Skeletal muscle tissue (tissue), 4 donors: Measurements from ENCODE around the gene ARHGEF25. TPM values are rescaled to one million over a fixed set of nuclear protein-coding genes. Genes with fewer than 3 reads are reported as not detected.
A peak's percentile ranks its signal among the peaks of the same experiment; 100 is the strongest.

Source experiments
- H3K27ac ChIP-seq: one replicate; pipeline ENCODE4 v1.7.0; 2013; ENCODE audit warnings: mild to moderate bottlenecking, low read depth, low read length, inconsistent platforms
- H3K27me3 ChIP-seq, 3 donors: one replicate each; pipeline ENCODE4 v1.7.0; 2013; ENCODE audit warnings: low read length in 3 of 3; ENCODE audit not compliant: control insufficient read depth in 3 of 3, insufficient read depth in 3 of 3
- H3K36me3 ChIP-seq, 3 donors: one replicate each; pipeline ENCODE4 v1.7.0; 2013; ENCODE audit warnings: low read length in 3 of 3; ENCODE audit not compliant: control insufficient read depth in 3 of 3, insufficient read depth in 3 of 3
- H3K4me1 ChIP-seq, 3 donors: one replicate each; pipeline ENCODE4 v1.7.0; 2013; ENCODE audit warnings: low read length in 3 of 3, mild to moderate bottlenecking in 3 of 3; ENCODE audit not compliant: control insufficient read depth in 3 of 3, insufficient read depth in 3 of 3
- H3K4me3 ChIP-seq, 3 donors: one replicate each; pipeline ENCODE4 v1.7.0; 2013; ENCODE audit warnings: low read length in 3 of 3
- H3K9ac ChIP-seq, 3 donors: one replicate each; pipeline ENCODE4 v1.7.0; 2013; ENCODE audit warnings: low read length in 3 of 3, mild to moderate bottlenecking in 3 of 3, moderate library complexity in 2 of 3, low read depth in 1 of 3
- H3K9me3 ChIP-seq, 3 donors: one replicate each; pipeline ENCODE4 v1.7.0; 2013; ENCODE audit warnings: low read length in 3 of 3; ENCODE audit not compliant: control insufficient read depth in 3 of 3
- total RNA-seq: library from RNA; depleted of rRNA; stranded (reverse); fragments of >200 nt; gene quantifications from one replicate; pipeline ENCODE4 v1.2.3, GENCODE V29; 2014
- donor health status: Osteomylitis.

ARHGEF25 gene
- total RNA-seq, 1 donor from 2014 or later: 23.0 TPM

DNA sequence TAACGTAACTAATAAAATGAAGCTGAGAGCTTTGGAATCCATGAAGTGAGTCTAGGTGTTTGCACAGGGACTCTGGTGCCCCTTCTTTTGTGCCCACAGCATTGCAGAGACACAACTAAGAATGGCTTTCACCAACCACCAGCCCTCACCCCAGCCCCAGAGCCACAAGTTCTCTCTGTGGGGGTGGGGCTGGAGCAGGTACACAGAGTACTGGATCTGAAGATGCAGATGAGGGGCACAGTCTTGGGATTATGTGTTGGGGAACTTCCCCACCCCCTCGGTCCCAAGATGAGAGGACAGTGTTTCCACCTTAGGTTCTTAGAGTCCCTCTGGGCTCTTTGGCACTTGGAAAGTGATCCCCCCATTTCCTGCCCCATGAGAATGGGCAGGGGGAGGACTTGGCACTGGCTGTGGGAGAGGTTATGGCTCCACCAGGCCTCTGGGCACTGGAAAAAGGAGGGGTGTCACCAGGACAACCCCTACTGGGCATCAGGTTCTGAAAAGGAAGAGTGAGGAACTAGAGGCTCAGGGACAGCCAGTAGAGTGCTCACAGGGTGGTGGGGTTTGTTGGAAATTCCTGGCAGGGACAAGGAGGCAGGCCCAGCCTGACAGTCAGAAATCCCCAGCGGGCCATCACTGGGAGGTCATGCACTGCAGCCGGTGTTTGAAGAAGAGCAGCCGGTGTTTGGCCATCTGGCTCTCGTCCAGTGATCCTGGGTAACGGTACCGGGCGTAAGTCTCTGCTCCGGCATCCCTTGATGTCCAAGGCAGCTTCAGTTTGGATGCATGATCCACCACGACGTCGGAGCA lies 15.1 kb downstream of the ARHGEF25 start:
- Histone ChIP-seq H3K9me3 (no peaks in the 10 kb centered on the region), H3K36me3 (peaks cover 0 to 10% (median 10%) of the 10 kb centered on the region in 3 donors), H3K27me3 (peaks cover 48 to 66% (median 51%) of the 10 kb centered on the region in 3 donors), H3K9ac (no peak overlapping the region), H3K27ac (no peak overlapping the region), H3K4me3 (no peak overlapping the region), H3K4me1 (peaks cover 9 to 14% (median 10%) of the 10 kb centered on the region in 3 donors)

DNA sequence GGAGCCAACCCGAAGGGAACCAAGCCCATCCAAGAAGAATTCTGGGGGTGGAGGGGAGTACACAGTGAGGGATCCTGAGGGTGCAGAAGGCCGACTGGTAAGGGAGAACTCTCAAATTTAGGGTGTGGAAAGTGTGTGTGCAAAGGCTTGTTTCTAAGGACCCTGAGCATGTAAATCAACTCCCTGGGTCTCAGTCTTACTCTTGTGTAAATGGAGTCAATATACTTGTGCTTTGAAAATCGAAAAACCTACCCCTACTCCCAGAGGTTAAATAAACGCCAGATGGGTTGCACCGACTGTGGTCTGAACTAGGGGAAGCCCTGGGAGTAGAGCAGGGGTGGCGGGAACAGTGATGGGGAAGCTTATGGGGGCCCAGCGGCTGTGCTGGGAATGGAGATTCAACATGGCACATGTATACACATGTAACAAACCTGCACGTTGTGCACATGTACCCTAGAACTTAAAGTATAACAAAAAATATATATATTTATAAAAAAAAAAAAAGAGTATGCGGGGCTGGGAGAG lies 15.7 kb downstream of the ARHGEF25 start:
- Histone ChIP-seq H3K27me3 (peaks cover 43 to 65% (median 44%) of the 10 kb centered on the region in 3 donors), H3K9me3 (no peaks in the 10 kb centered on the region), H3K27ac (no peak overlapping the region), H3K4me1 (peaks cover 2 to 13% (median 9%) of the 10 kb centered on the region in 3 donors), H3K4me3 (no peak overlapping the region), H3K36me3 (peaks cover 0 to 10% (median 10%) of the 10 kb centered on the region in 3 donors), H3K9ac (no peak overlapping the region)

DNA sequence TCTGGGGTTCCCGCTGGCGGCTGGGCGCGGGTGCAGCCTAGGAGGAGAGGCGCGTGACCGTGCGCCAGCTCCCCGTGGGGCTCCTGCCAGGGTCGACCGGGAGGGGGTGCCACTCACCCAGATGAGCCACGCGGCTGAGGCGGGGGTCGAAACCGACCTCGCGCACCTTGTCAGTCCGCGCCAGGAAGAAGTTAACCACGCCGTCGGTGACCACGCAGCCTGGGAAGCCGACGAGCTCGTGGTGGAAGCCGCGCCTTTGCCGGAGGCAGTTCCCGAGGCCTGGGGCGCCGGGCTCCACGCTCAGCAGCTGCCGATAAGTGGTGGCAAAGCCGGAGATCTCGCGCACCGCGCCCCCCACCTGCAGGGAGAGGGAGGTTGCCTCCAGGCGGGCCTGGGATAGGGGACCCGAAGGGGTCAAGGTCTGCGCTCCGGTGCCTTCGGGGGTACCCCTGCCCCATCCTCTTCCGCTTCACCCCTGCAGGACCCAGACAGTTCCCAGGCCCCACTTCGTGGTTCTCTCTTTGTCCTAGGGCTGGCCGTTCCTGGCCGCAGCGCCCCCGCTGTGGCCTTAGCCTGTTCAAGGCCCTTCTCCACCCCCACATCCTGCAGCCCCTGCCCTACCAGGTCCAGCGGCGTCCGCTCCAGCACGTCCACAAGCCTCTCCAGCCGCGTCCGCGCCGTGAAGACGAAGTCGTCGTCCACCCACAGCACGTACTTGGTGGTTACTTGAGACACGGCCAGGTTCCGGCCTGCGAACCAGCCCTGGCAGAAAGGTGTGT lies 16.5 kb downstream of the ARHGEF25 start:
- Histone ChIP-seq H3K9me3 (no peaks in the 10 kb centered on the region), H3K27ac (no peak overlapping the region), H3K9ac (no peak overlapping the region), H3K4me3 (no peak overlapping the region), H3K4me1 (peaks cover 0 to 14% (median 13%) of the 10 kb centered on the region in 3 donors), H3K36me3 (peaks cover 0 to 10% (median 10%) of the 10 kb centered on the region in 3 donors), H3K27me3 (peaks cover 36 to 62% (median 37%) of the 10 kb centered on the region in 3 donors)

- H3K9me3 ChIP-seq: no peaks in the 10 kb centered on the region
- no peak overlapping the region for H3K27ac ChIP-seq
- peaks cover 29 to 55% (median 30%) of the 10 kb centered on the region in 3 donors for H3K27me3 ChIP-seq
Measured at GRCh38 chr12:57628280-57629191, 17.3 kb downstream of the ARHGEF25 start.

DNA sequence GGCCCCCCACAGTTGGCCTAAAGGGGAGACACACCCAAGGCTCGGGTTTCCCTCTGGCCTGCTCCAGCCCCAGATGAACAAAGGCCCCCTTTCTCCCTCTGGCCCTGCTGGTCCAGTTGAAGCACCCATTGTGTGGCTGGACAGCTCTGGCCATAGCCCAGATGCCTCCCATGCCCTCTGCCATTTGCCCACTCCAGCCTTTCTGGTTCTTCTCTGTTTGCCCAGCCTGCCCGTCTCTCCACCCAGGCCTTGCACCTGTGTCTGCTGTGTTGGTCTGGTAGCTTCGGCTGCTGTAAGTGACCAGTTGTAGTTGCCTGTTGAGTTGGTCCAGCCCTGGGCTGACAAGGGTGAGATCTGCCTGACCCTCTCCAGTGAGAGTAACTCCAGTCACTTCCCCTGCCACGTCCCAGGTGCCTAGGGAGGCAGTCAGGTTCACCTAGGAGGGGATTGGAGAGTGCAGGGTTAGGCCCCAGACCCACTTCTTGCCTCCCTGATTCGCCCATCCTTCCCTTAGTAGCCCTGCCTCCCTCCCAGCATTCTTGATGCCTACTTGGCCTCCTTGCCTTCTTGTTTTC lies 18.7 kb downstream of the ARHGEF25 start:
- H3K9me3 ChIP-seq: no peaks in the 10 kb centered on the region
- no peak overlapping the region for H3K9ac ChIP-seq
- H3K4me1 ChIP-seq: peaks cover 2 to 21% (median 20%) of the 10 kb centered on the region in 3 donors
- peaks cover 15 to 42% (median 19%) of the 10 kb centered on the region in 3 donors for H3K27me3 ChIP-seq
- H3K36me3 ChIP-seq: peaks cover 0 to 10% (median 10%) of the 10 kb centered on the region in 3 donors
- H3K27ac ChIP-seq: no peak overlapping the region
- H3K4me3 ChIP-seq: no peak overlapping the region

More at GRCh38 chr12:57628280-57629191, 17.3 kb downstream of the ARHGEF25 start:
- Histone ChIP-seq H3K9ac (no peak overlapping the region), H3K4me1 (peaks cover 2 to 20% (median 20%) of the 10 kb centered on the region in 3 donors), H3K36me3 (peaks cover 0 to 10% (median 10%) of the 10 kb centered on the region in 3 donors), H3K4me3 (no peak overlapping the region)

- Histone ChIP-seq H3K9ac (peak overlapping the region in 1 of 3 donors; percentile 74), H3K27me3 (peaks cover 12 to 36% (median 15%) of the 10 kb centered on the region in 3 donors), H3K36me3 (peaks cover 0 to 10% (median 10%) of the 10 kb centered on the region in 3 donors), H3K27ac (no peak overlapping the region), H3K4me1 (peaks cover 2 to 21% (median 20%) of the 10 kb centered on the region in 3 donors), H3K9me3 (no peaks in the 10 kb centered on the region), H3K4me3 (no peak overlapping the region)
Measured at GRCh38 chr12:57630891-57631433, 19.7 kb downstream of the ARHGEF25 start.

GRCh38 chr12:57631566-57632072 lies 20.4 kb downstream of the ARHGEF25 start:
- peak overlapping the region in 2 of 3 donors; percentile 74 to 76 for H3K9ac ChIP-seq
- H3K4me1 ChIP-seq: peaks cover 2 to 21% (median 20%) of the 10 kb centered on the region in 3 donors
- H3K4me3 ChIP-seq: peak overlapping the region; percentile 66 to 78 (median 76)
- no peak overlapping the region for H3K27ac ChIP-seq
- H3K9me3 ChIP-seq: no peaks in the 10 kb centered on the region
- peaks cover 12 to 29% (median 14%) of the 10 kb centered on the region in 3 donors for H3K27me3 ChIP-seq
- H3K36me3 ChIP-seq: peaks cover 0 to 10% (median 8%) of the 10 kb centered on the region in 3 donors

DNA sequence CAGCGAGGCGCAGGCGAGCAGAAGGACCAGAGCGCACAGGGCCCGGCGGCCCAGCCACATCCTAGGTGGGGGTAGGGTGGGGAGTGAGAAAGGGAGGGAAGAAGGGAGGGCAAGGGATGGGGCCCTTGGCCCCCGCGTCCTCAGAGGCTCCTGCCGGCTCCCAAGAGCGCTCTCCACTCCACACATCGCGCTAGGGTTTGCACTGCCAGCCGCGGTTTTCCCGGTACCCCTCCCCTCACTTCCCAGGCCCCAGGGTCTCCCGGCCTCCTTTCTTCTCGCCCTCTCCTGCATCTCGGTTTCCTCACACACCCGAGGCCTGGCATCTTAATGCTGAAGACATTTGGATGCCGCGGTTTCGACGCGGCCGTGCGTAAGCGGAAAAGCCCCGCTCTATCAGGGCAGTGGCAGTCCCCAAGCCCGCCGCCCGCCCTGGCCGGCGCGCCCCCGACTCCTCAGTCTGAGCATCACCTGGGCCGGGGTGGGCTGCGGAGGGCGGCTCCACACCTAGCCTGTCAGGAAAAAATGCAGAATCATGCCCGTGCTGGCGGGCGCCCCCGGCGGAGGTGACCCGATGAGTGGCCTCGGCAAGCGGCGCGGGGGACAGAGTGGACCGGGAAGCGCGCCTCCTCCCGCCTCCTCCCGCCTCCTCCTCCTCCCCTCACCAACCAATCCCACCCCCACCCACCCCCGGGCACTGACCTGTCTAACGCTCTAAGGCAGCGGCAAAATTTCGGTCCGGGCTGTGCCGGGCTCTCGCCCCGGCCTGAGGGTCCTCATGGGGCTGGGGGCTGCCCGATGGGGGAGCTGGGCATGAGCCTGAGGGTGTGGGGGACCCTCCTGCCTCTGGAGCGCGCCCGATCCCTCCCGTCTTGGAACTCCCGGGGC lies 21.1 kb downstream of the ARHGEF25 start:
- H3K27ac ChIP-seq: no peak overlapping the region
- no peaks in the 10 kb centered on the region for H3K9me3 ChIP-seq
- H3K36me3 ChIP-seq: peaks cover 0 to 10% (median 8%) of the 10 kb centered on the region in 3 donors
- peak overlapping the region; percentile 33 to 76 (median 74) for H3K9ac ChIP-seq
- peak overlapping the region; percentile 66 to 78 (median 76) for H3K4me3 ChIP-seq
- H3K4me1 ChIP-seq: peaks cover 2 to 21% (median 20%) of the 10 kb centered on the region in 3 donors
- H3K27me3 ChIP-seq: peaks cover 10 to 28% (median 12%) of the 10 kb centered on the region in 3 donors
